Neural cell (in vitro differentiated cells): ENCODE results near the gene TMEM131.

Experiments used
- CTCF ChIP-seq: fragments of 450-650 bp; IDR thresholded peaks from 2 replicates; pipeline ENCODE4 v1.5.1; 2014; ENCODE audit warnings: antibody characterized with exemption, mild to moderate bottlenecking, moderate library complexity; ENCODE audit not compliant: poor library complexity, severe bottlenecking
- EP300 ChIP-seq: fragments of 450-650 bp; conservative IDR thresholded peaks from 2 replicates; pipeline ENCODE4 v1.6.1; 2014; ENCODE audit warnings: antibody characterized with exemption, mild to moderate bottlenecking, moderate library complexity; ENCODE audit not compliant: poor library complexity, severe bottlenecking
- EZH2 ChIP-seq: fragments of 200-600, 300-800 bp; shearing (Covaris generic), sonication (generic); IDR thresholded peaks from 2 replicates; pipeline ENCODE4 v1.6.1; 2014; ENCODE audit warnings: antibody characterized with exemption, low read length, borderline replicate concordance, mild to moderate bottlenecking; ENCODE audit not compliant: insufficient read depth, poor library complexity, severe bottlenecking
- MXI1 ChIP-seq: fragments of 450-650 bp; conservative IDR thresholded peaks from 2 replicates; pipeline ENCODE4 v1.6.1; 2014; ENCODE audit warnings: antibody characterized with exemption, mild to moderate bottlenecking; ENCODE audit not compliant: poor library complexity, severe bottlenecking
- POLR2AphosphoS5 ChIP-seq: IDR thresholded peaks from 2 replicates; pipeline ENCODE4 v1.6.1; 2012
- RAD21 ChIP-seq: fragments of 450-650 bp; conservative IDR thresholded peaks from 2 replicates; pipeline ENCODE4 v1.6.1; 2014; ENCODE audit warnings: antibody characterized with exemption, mild to moderate bottlenecking, moderate library complexity
- SMC3 ChIP-seq: fragments of 450-650 bp; conservative IDR thresholded peaks from 2 replicates; pipeline ENCODE4 v1.6.1; 2014; ENCODE audit warnings: antibody characterized with exemption, mild to moderate bottlenecking, moderate library complexity; ENCODE audit not compliant: poor library complexity
- TAF1 ChIP-seq: IDR thresholded peaks from 2 replicates; pipeline ENCODE4 v1.6.1; 2012; ENCODE audit warnings: low read depth
- TF ChIP-seq, protein P1 (sequence below): IDR thresholded peaks from 2 replicates; pipeline ENCODE4 v1.6.1; 2012; ENCODE audit warnings: borderline replicate concordance

DNA sequence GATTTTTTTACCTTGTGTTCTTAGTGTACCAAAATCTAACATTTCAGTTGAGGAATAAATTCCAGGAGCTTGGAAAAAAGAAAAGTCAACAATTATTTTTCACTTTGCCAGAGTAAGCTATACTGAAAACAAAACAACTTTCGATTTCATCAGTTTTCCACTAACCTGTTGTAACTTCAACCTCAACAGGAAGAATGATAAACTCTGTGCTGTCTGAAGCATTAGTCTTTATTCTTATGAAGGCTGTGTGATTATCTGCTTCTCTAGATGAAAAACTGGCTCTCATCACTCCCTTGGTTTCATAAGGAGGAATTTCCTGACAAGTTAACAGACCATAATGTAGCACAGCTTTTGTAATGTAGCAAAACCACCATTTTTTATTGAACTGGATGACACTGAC lies 161.1 kb downstream of the TMEM131 start:
- TF ChIP-seq CTCF: no peak
- TF ChIP-seq EZH2: no peak
- no peak for TF ChIP-seq EP300
- no peak for TF ChIP-seq POLR2AphosphoS5
- no peak for TF ChIP-seq MXI1
- no peak for TF ChIP-seq SMC3
- TF ChIP-seq TAF1: no peak
- no peak for TF ChIP-seq RAD21
- TF ChIP-seq, protein P1, sequence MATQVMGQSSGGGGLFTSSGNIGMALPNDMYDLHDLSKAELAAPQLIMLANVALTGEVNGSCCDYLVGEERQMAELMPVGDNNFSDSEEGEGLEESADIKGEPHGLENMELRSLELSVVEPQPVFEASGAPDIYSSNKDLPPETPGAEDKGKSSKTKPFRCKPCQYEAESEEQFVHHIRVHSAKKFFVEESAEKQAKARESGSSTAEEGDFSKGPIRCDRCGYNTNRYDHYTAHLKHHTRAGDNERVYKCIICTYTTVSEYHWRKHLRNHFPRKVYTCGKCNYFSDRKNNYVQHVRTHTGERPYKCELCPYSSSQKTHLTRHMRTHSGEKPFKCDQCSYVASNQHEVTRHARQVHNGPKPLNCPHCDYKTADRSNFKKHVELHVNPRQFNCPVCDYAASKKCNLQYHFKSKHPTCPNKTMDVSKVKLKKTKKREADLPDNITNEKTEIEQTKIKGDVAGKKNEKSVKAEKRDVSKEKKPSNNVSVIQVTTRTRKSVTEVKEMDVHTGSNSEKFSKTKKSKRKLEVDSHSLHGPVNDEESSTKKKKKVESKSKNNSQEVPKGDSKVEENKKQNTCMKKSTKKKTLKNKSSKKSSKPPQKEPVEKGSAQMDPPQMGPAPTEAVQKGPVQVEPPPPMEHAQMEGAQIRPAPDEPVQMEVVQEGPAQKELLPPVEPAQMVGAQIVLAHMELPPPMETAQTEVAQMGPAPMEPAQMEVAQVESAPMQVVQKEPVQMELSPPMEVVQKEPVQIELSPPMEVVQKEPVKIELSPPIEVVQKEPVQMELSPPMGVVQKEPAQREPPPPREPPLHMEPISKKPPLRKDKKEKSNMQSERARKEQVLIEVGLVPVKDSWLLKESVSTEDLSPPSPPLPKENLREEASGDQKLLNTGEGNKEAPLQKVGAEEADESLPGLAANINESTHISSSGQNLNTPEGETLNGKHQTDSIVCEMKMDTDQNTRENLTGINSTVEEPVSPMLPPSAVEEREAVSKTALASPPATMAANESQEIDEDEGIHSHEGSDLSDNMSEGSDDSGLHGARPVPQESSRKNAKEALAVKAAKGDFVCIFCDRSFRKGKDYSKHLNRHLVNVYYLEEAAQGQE: no peak
